AG04449 (cell line): ENCODE data around the gene CNTN4.

Source experiments
- CTCF ChIA-PET: fragments of 350-600 bp; formaldehyde crosslinking; extraction: SDS; loops from one replicate; lab custom pipeline; 2021; ENCODE audit warnings: antibody characterized with exemption; lab: Yijun Ruan, JAX
- POLR2A ChIA-PET: fragments of 400-600, 350-600 bp; formaldehyde crosslinking; extraction: SDS; loops from one replicate; lab custom pipeline; 2020; ENCODE audit warnings: antibody characterized with exemption, inconsistent platforms; lab: Yijun Ruan, JAX
- DNase-seq: peaks from one replicate; pipeline ENCODE4 v3.0.0-alpha.2; 2010; ENCODE audit warnings: low read depth, low spot score
- H3K4me3 ChIP-seq: 2 replicates; pipeline ENCODE4 v1.5.1; 2011; ENCODE audit warnings: low read depth, mild to moderate bottlenecking, control low read depth, low read length
- TF ChIP-seq, protein P1 (sequence below): IDR thresholded peaks from one replicate; pipeline ENCODE4 v1.5.1; 2011; ENCODE audit warnings: mild to moderate bottlenecking, moderate library complexity, low read length, control low read depth, inconsistent platforms; ENCODE audit not compliant: insufficient read depth; ENCODE audit errors: missing control alignments

Gene CNTN4

DNA sequence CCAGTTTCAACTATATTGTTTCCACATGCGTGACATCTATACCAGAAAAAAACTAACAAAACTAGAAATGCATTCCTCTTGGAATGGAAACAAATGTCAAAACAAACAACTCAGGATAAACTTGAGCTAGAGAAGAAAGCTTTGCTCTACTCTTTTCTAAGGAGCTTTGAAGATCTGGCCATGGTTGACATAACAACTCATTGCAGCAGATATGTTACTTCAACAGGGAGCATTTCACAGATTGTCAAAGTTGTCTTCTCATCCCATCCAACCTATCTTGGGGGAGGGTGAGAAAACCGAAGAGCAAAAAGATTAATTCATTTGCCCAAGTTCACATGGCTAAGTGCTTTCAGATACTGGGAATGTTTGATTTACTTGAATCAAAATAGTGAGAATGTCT lies 484.4 kb downstream of the CNTN4 start:
- TF ChIP-seq, protein P1, sequence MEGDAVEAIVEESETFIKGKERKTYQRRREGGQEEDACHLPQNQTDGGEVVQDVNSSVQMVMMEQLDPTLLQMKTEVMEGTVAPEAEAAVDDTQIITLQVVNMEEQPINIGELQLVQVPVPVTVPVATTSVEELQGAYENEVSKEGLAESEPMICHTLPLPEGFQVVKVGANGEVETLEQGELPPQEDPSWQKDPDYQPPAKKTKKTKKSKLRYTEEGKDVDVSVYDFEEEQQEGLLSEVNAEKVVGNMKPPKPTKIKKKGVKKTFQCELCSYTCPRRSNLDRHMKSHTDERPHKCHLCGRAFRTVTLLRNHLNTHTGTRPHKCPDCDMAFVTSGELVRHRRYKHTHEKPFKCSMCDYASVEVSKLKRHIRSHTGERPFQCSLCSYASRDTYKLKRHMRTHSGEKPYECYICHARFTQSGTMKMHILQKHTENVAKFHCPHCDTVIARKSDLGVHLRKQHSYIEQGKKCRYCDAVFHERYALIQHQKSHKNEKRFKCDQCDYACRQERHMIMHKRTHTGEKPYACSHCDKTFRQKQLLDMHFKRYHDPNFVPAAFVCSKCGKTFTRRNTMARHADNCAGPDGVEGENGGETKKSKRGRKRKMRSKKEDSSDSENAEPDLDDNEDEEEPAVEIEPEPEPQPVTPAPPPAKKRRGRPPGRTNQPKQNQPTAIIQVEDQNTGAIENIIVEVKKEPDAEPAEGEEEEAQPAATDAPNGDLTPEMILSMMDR, result no peak
- no peak for DNase-seq
- ChIA-PET POLR2A (no interaction called here), CTCF (no interaction called here)
- no peak overlapping the region for H3K4me3 ChIP-seq

DNA sequence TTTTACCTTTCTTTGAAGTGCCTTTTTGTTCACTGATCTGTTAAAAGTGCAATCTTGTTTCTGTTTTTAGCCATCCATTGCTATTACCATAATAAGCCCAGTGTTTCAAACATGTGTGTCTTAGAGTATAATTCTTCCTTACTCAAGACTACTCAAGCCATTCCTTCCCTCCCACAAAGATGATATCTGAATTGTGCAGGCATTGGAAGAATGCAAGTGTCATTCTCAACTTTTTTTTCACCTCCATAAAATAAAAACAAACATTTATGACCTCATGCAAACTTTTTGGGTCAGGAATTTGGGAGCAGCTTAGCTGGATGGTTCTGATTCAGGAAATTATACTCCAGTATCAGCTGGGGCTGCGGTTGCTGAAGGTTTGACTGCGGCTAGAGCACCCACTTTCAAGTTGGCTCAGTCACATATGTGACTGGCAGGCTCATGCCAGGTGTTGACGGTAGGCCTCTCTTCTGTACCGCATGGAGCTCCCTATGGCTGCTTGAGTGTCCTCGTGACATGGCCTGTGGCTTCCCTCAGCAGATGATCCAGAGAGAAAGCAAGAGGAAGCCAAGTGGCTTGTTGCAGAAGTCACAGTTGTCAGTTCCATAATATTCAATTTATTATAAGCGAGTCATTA lies 490.8 kb downstream of the CNTN4 start:
- TF ChIP-seq, protein P1, result no peak
- H3K4me3 ChIP-seq, result no peak overlapping the region
- ChIA-PET CTCF (no interaction called here), POLR2A (no interaction called here)
- DNase-seq, result no peak

DNA sequence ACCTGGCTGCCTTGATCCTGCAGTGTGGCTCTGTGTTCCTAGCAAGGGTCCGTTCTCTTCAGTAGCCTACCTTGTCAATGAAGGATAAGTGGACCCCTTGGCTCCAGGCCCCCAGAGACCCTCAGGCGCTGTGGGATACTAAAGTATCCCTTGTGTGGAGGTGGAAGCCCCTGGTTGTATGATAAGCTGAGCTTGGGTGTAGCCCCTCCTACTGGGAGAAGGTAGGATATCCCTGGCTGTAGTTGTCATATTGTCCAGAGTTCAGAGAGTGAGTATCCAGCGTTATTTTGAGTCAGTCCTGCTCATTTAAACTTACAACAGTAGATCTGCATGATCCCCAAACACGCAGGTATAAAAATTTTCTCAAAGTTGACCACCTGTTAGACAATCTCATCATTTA lies 496.8 kb downstream of the CNTN4 start:
- TF ChIP-seq, protein P1, result no peak
- no peak for DNase-seq
- H3K4me3 ChIP-seq, result no peak overlapping the region
- CTCF ChIA-PET, result no interaction called here
- POLR2A ChIA-PET, result no interaction called here

DNA sequence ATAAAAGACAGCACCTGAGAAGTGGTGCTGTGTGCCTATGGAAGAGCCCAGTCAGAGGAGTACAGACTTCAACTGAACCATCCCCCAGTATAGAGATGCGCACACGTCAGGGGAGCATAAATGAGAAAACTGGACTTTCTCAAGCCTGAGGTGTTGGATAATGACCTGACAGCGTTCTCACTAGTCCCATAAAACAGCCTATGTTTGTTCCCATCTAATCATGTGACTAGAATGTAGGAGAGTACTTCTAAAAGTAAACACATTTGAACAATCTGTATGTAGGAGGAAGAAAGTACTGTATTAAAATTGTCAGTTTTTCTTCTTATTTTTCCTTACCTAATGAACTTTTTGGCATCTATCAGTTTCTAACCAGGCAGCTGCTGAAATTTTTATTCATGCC lies 498.9 kb downstream of the CNTN4 start:
- no peak for DNase-seq
- H3K4me3 ChIP-seq, result no peak overlapping the region
- POLR2A ChIA-PET, result no interaction called here
- CTCF ChIA-PET, result no interaction called here
- TF ChIP-seq, protein P1, result no peak

DNA sequence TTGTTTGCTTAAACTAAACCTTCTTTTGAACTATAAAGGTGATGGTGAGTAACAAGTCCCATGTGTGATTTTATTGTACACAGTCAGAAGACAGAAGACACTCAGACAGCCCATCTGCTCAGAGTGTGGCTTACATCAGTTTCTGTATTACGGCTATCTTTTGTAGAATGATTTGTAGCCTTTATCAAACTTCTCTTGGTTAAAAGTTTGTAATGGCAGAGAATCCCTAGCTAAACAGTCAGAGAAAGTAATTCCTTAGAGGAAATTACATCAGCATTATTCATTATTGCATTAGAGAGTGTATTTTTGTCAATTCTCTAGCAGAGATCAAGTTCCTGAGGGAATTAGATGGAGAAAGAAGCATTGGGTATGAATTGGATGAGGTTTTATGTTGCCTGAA lies 500.8 kb downstream of the CNTN4 start:
- DNase-seq, result no peak
- CTCF ChIA-PET, result no interaction called here
- H3K4me3 ChIP-seq, result no peak overlapping the region
- POLR2A ChIA-PET, result no interaction called here
- TF ChIP-seq, protein P1, result no peak

DNA sequence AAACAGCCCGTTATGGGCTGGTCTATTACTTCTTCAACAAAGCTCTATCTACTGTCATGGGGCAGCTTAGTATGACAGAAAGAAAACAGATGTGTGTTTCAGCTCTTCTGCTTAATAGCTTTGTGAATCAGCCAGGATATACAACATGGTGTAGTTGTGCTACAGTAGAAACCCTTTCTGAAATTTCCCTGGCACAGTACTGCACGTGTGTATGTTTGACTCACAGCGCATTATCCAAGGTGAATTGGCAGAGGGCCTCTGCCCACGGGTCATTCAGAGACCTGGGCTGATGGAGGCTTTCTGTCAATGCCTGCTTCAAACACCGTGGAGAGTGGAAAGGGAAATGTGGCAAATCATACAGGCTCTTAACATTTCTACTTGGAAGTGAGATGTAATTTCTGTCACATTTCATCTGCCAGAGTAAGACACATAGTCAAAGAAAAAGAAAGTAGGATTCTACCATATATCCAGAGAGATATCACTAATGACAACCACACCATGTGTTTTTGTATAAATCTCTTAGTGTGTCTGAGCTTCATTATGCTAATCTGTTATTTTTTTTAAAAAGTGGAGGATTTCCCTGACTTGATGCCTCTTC lies 505.1 kb downstream of the CNTN4 start:
- CTCF ChIA-PET, result no interaction called here
- no peak overlapping the region for H3K4me3 ChIP-seq
- no peak for DNase-seq
- POLR2A ChIA-PET, result no interaction called here
- TF ChIP-seq, protein P1, result no peak
